ENCODE data around the gene CCL24. TPM values are rescaled to one million over a fixed set of nuclear protein-coding genes. Genes with fewer than 3 reads are reported as not detected.
A peak's percentile ranks its signal among the peaks of the same experiment; 100 is the strongest.
"Not testable (repeated sequence)": the region's sequence is repeated elsewhere in the genome, so short reads cannot be mapped to it uniquely, and the experiment has no call there.

CCL24 gene
- total RNA-seq, 2 experiments from 2014 or later = not detected

- CTCF ChIA-PET = interaction anchor here (1.5 kb wide), 1 partner anchor 12 kb away, joined by 4 read pairs; no protein-coding TSS in a partner anchor
- POLR2A ChIA-PET; ATAC-seq; H3K27ac Mint-ChIP-seq; H3K27me3 Mint-ChIP-seq (ENCODE audit: low read depth); H3K4me3 Mint-ChIP-seq; DNase-seq; H3K9me3 Mint-ChIP-seq (ENCODE audit: insufficient read depth); H3K36me3 Mint-ChIP-seq (ENCODE audit: low read depth): not testable (repeated sequence)
- peaks cover 27% of the 10 kb centered on the region for H3K4me1 Mint-ChIP-seq (ENCODE audit: low read depth)
These were observed 39.6 kb downstream of the CCL24 start for GRCh38 chr7:75773958-75774357.

DNA sequence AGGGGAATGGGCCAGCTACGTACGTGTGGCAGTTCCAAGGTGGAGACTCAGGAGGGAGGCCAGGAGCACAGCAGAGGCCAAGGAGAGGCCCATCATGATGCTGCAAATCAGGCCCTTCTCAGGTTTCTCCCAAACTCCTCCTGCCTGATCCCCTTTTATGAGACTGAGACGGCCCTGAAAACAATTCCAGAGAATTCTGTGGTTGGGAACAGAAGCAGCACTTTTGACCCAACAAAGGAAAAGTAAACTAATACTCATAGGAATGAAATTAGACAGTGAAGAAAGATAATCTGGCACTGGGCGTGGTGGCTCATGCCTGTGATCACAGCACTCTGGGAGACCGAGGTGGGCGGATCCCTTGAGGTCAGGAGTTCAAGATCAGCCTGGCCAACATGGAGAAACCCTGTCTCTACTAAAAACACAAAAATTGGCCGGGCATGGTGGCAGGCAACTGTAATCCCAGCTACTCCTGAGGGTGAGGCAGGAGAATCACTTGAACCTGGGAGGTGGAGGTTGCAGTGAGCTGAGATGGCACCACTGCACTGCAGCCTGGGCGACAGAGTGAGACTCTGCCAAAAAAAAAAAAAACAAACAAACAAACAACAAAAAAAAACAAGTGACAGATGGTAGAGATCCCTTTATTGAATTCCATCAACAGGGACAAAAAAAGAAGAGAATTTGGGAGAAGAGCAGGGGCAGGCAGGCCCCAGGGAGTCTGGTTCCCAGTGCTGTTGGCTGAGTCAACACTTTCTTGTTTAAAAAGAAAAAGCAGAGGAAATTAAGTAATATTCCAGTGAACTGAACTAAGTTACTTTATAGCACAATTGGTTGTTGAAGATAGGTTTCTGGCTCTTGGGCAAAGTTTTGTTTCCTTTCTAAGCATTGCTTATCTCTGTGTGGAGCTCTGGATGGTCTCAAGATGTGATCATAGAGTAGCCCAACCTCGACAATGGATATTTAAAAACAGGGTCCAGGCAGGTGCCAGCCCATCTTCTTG lies 41.2 kb downstream of the CCL24 start, which contains the start of gene CCL26:
TSS of gene CCL26 (minus strand) at position 131 of the 997 bp plus-strand sequence. CDS start at position 96, 35 bp downstream.
- ATAC-seq (no peak), DNase-seq (no peak)
- Mint-ChIP-seq H3K4me1 (ENCODE audit: low read depth) (peaks cover 19% of the 10 kb centered on the region), H3K9me3 (ENCODE audit: insufficient read depth) (no peaks in the 10 kb centered on the region), H3K27me3 (ENCODE audit: low read depth) (no peaks in the 10 kb centered on the region), H3K36me3 (ENCODE audit: low read depth) (no peaks in the 10 kb centered on the region), H3K4me3 (no peak within 1 kb of the TSS), H3K27ac (no peak within 1 kb of the TSS)
- ChIA-PET CTCF (no interaction called here), POLR2A (no interaction called here)

DNA sequence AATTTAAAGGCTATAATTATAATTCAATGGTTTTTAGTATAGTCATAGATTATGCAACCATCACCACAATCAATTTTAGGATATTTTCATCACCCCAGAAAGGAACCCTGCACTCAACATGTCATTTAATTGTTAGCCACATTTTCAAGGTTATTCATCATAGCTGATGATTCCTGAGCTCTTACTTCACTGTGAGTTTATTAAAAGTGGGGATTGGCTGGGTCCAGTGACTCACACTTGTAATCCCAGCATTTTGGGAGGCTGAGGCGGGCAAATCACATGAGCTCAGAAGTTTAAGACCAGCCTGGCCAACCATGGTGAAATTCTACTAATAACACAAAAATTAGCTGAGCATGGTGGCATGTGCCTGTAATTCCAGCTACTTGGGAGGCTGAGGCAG lies 42.4 kb downstream of the CCL24 start:
- DNase-seq (no peak), ATAC-seq (no peak)
- ChIA-PET POLR2A (no interaction called here), CTCF (interaction anchor here (0.9 kb wide), 1 partner anchor 9 kb away, joined by 5 read pairs; no protein-coding TSS in a partner anchor)
- Mint-ChIP-seq H3K4me3 (no peak overlapping the region), H3K9me3 (ENCODE audit: insufficient read depth) (no peaks in the 10 kb centered on the region), H3K27me3 (ENCODE audit: low read depth) (no peaks in the 10 kb centered on the region), H3K27ac (no peak overlapping the region), H3K36me3 (ENCODE audit: low read depth) (no peaks in the 10 kb centered on the region), H3K4me1 (ENCODE audit: low read depth) (peaks cover 10% of the 10 kb centered on the region)

GRCh38 chr7:75762350-75762917 lies 51.2 kb downstream of the CCL24 start:
- ATAC-seq (peak; percentile 86), DNase-seq (no peak)
- Mint-ChIP-seq H3K9me3 (ENCODE audit: insufficient read depth) (no peaks in the 10 kb centered on the region), H3K4me1 (ENCODE audit: low read depth) (peaks cover 3% of the 10 kb centered on the region), H3K4me3 (no peak overlapping the region), H3K27ac (no peak overlapping the region), H3K27me3 (ENCODE audit: low read depth) (no peaks in the 10 kb centered on the region), H3K36me3 (ENCODE audit: low read depth) (no peaks in the 10 kb centered on the region)
- ChIA-PET POLR2A (no interaction called here), CTCF (interaction anchor here (0.6 to 2.8 kb wide), 25 partner anchors 9 to 685 kb away, joined by 3 to 18 read pairs (median 4); partner anchors contain the start of gene HIP1)

DNA sequence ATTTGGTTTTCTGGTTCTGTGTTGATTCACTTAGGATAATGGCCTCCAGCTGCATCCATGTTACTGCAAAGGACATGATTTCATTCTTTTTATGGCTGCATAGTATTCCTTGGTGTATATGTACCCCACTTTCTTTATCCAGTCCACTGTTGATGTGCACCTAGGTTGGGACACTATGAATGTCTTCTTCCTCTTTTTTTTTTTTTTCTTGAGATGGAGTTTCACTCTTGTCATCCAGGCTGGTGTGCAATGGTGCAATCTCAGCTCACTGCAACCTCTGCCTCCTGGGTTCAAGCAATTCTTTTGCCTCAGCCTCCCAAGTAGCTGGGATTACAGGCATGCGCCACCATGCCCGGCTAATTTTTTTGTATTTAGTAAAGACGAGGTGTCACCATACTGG lies 51.8 kb downstream of the CCL24 start:
- POLR2A ChIA-PET; H3K27me3 Mint-ChIP-seq (ENCODE audit: low read depth); ATAC-seq; H3K36me3 Mint-ChIP-seq (ENCODE audit: low read depth); DNase-seq; H3K27ac Mint-ChIP-seq; H3K4me3 Mint-ChIP-seq; H3K9me3 Mint-ChIP-seq (ENCODE audit: insufficient read depth); H3K4me1 Mint-ChIP-seq (ENCODE audit: low read depth): not testable (repeated sequence)
- CTCF ChIA-PET = interaction anchor here (0.6 to 2.8 kb wide), 20 partner anchors 9 to 684 kb away, joined by 3 to 18 read pairs (median 4); partner anchors contain the start of gene HIP1

Other genes starting within 250 kb of the CCL24 start
- 1 to 10 TPM; 4.1 to 4.6 TPM for gene HIP1, start 74.9 kb downstream of the CCL24 start, total RNA-seq
- not detected for gene CCL26, start 41.6 kb downstream of the CCL24 start, total RNA-seq
- gene RHBDD2, start 65.2 kb upstream of the CCL24 start, total RNA-seq = 10 to 100 TPM; 18.1 to 18.4 TPM
- gene POR, start 101.3 kb upstream of the CCL24 start, total RNA-seq = 10 to 100 TPM; 31.8 to 32.2 TPM
- gene TMEM120A, start 180.8 kb upstream of the CCL24 start, total RNA-seq = 10 to 100 TPM; 15.9 to 17.6 TPM
- 10 to 100 TPM; 27.2 to 28.2 TPM for gene STYXL1, start 234.2 kb upstream of the CCL24 start, total RNA-seq
- gene MDH2, start 234.3 kb upstream of the CCL24 start, total RNA-seq = 100 to 1,000 TPM; 148 to 166 TPM